OCI-LY1 (cell line): ENCODE data around the gene TMEM92.

Experiments
- H2AFZ ChIP-seq: fragments of 200-600 bp; sonication (generic), shearing (Covaris generic); 2 replicates; pipeline ENCODE4 v1.6.0; 2014; ENCODE audit warnings: antibody characterized with exemption, mild to moderate bottlenecking, low read length
- H3F3A ChIP-seq: fragments of 200-600 bp; sonication (generic), shearing (Covaris generic); 2 replicates; pipeline ENCODE4 v1.6.0; 2014; ENCODE audit warnings: mild to moderate bottlenecking, antibody characterized with exemption, low read length, moderate library complexity; ENCODE audit not compliant: insufficient read depth
- H3K27ac ChIP-seq: fragments of 200-600 bp; sonication (generic); 2 replicates; pipeline ENCODE4 v1.5.1; 2014; ENCODE audit warnings: low read length, mixed run types, mild to moderate bottlenecking, low read depth; ENCODE audit not compliant: poor library complexity, severe bottlenecking
- H3K27me3 ChIP-seq: fragments of 200-600 bp; sonication (generic); 2 replicates; pipeline ENCODE4 v1.6.0; 2014; ENCODE audit warnings: antibody characterized with exemption, mild to moderate bottlenecking, low read length, moderate library complexity; ENCODE audit not compliant: insufficient read depth
- H3K36me3 ChIP-seq: fragments of 200-600 bp; sonication (generic); 2 replicates; pipeline ENCODE4 v1.6.1; 2014; ENCODE audit warnings: mild to moderate bottlenecking, antibody characterized with exemption, low read length, moderate library complexity, mixed read lengths; ENCODE audit not compliant: insufficient read depth
- H3K4me1 ChIP-seq: fragments of 200-600 bp; sonication (generic); 2 replicates; pipeline ENCODE4 v1.5.1; 2014; ENCODE audit warnings: mild to moderate bottlenecking, low read length, moderate library complexity; ENCODE audit not compliant: insufficient read depth, severe bottlenecking
- H3K4me2 ChIP-seq: fragments of 200-600 bp; sonication (generic), shearing (Covaris generic); 2 replicates; pipeline ENCODE4 v1.6.1; 2014; ENCODE audit warnings: low read length
- H3K4me3 ChIP-seq: fragments of 200-600 bp; sonication (generic); 2 replicates; pipeline ENCODE4 v1.5.1; 2014; ENCODE audit warnings: low read length, low read depth, mild to moderate bottlenecking, mixed read lengths; ENCODE audit not compliant: poor library complexity, severe bottlenecking
- H3K79me2 ChIP-seq: fragments of 200-600 bp; shearing (Covaris generic); 2 replicates; pipeline ENCODE4 v1.6.1; 2016; ENCODE audit warnings: mixed run types, low read length, mixed read lengths; ENCODE audit not compliant: insufficient read depth
- H3K9ac ChIP-seq: fragments of 200-600 bp; sonication (generic), shearing (Covaris generic); 2 replicates; pipeline ENCODE4 v1.6.1; 2014; ENCODE audit warnings: mild to moderate bottlenecking, low read length, mixed read lengths
- H3K9me2 ChIP-seq: fragments of 200-600 bp; sonication (generic), shearing (Covaris generic); 2 replicates; pipeline ENCODE4 v1.6.1; 2014; ENCODE audit warnings: low read depth, mild to moderate bottlenecking, low read length, mixed read lengths
- H3K9me3 ChIP-seq: fragments of 200-600 bp; shearing (Covaris generic); 2 replicates; pipeline ENCODE4 v1.6.1; 2014; ENCODE audit warnings: low read length, mixed read lengths
- H4K20me1 ChIP-seq: fragments of 200-600 bp; sonication (generic), shearing (Covaris generic); 2 replicates; pipeline ENCODE4 v1.6.0; 2016; ENCODE audit warnings: mild to moderate bottlenecking, low read length; ENCODE audit not compliant: insufficient read depth
- CTCF ChIP-seq: fragments of 200-600 bp; sonication (generic), shearing (Covaris generic); IDR thresholded peaks from 2 replicates; pipeline ENCODE4 v1.5.1; 2017; ENCODE audit warnings: mild to moderate bottlenecking, antibody characterized with exemption, low read length, moderate library complexity, mixed read lengths
- EZH2 ChIP-seq: fragments of 200-600 bp; sonication (generic), shearing (Covaris generic); IDR thresholded peaks from 2 replicates; pipeline ENCODE4 v1.8.0; 2017; ENCODE audit warnings: borderline replicate concordance, mixed run types, mild to moderate bottlenecking, antibody characterized with exemption, low read length, moderate library complexity, mixed read lengths

The TMEM92 gene

GRCh38 chr17:50240851-50241250, 33.4 kb upstream of the TMEM92 start:
- Histone ChIP-seq H3K27me3 (0 out of 2 replicates have a peak, but pooled peaks cover 4% of the 10 kb centered on the region), H3K4me1 (no peaks in the 10 kb centered on the region), H3K27ac (no peak overlapping the region), H3K4me2 (no peak overlapping the region), H3K9me2 (no peaks in the 10 kb centered on the region), H3K4me3 (no peak overlapping the region), H3K36me3 (no peaks in the 10 kb centered on the region), H3K9me3 (no peaks in the 10 kb centered on the region), H3F3A (no peaks in the 10 kb centered on the region), H2AFZ (no peak overlapping the region), H4K20me1 (no peaks in the 10 kb centered on the region), H3K9ac (no peak overlapping the region), H3K79me2 (no peaks in the 10 kb centered on the region)
- TF ChIP-seq CTCF (no peak), EZH2 (no peak)

GRCh38 chr17:50241431-50241830, 32.8 kb upstream of the TMEM92 start:
- no peak overlapping the region for H3K27ac ChIP-seq
- no peaks in the 10 kb centered on the region for H3K4me1 ChIP-seq
- H4K20me1 ChIP-seq = no peaks in the 10 kb centered on the region
- no peaks in the 10 kb centered on the region for H3K79me2 ChIP-seq
- no peak overlapping the region for H2AFZ ChIP-seq
- no peaks in the 10 kb centered on the region for H3K9me2 ChIP-seq
- no peaks in the 10 kb centered on the region for H3F3A ChIP-seq
- H3K9me3 ChIP-seq = no peaks in the 10 kb centered on the region
- H3K27me3 ChIP-seq = 0 out of 2 replicates have a peak, but pooled peaks cover 4% of the 10 kb centered on the region
- TF ChIP-seq EZH2 = no peak
- H3K4me2 ChIP-seq = no peak overlapping the region
- H3K36me3 ChIP-seq = no peaks in the 10 kb centered on the region
- no peak overlapping the region for H3K9ac ChIP-seq
- H3K4me3 ChIP-seq = no peak overlapping the region

- no peak overlapping the region for H3K27ac ChIP-seq
- no peaks in the 10 kb centered on the region for H3F3A ChIP-seq
- peaks cover 16% of the 10 kb centered on the region; the same call in 1 of the 2 replicates for H3K9me3 ChIP-seq
- no peaks in the 10 kb centered on the region for H3K79me2 ChIP-seq
- H3K9ac ChIP-seq = no peak overlapping the region
- H2AFZ ChIP-seq = no peak overlapping the region
- H3K4me3 ChIP-seq = no peak overlapping the region
- H3K36me3 ChIP-seq = no peaks in the 10 kb centered on the region; the same call in 1 of the 2 replicates
- H3K4me1 ChIP-seq = no peaks in the 10 kb centered on the region
- no peaks in the 10 kb centered on the region for H3K27me3 ChIP-seq
- H3K4me2 ChIP-seq = no peak overlapping the region
- H3K9me2 ChIP-seq = no peaks in the 10 kb centered on the region
- TF ChIP-seq EZH2 (no peak), CTCF (no peak)
- no peaks in the 10 kb centered on the region for H4K20me1 ChIP-seq
These were observed 29.5 kb upstream of the TMEM92 start for GRCh38 chr17:50244771-50245170.

GRCh38 chr17:50248255-50248654, 26.0 kb upstream of the TMEM92 start:
- Histone ChIP-seq H3K9me3 (peaks cover 20% of the 10 kb centered on the region; the same call in 1 of the 2 replicates), H3K4me1 (no peaks in the 10 kb centered on the region), H2AFZ (no peak overlapping the region), H3K36me3 (no peaks in the 10 kb centered on the region; the same call in 1 of the 2 replicates), H3K9me2 (no peaks in the 10 kb centered on the region), H4K20me1 (no peaks in the 10 kb centered on the region), H3K27me3 (no peaks in the 10 kb centered on the region), H3K4me2 (no peak overlapping the region), H3F3A (no peaks in the 10 kb centered on the region), H3K9ac (no peak overlapping the region), H3K4me3 (no peak overlapping the region), H3K27ac (no peak overlapping the region), H3K79me2 (no peaks in the 10 kb centered on the region)
- TF ChIP-seq EZH2 = no peak
- TF ChIP-seq CTCF = no peak
